ENCODE measurements around the gene ELFN2. TPM values are rescaled to one million over a fixed set of nuclear protein-coding genes. Genes with fewer than 3 reads are reported as not detected.
A peak's percentile ranks its signal among the peaks of the same experiment; 100 is the strongest.

Gene ELFN2
- total and polyA plus RNA-seq, 2 of the 13 experiments (the other 11 are each of a cell fraction or from before 2014, with no cell fraction given), result 0.01 TPM; not detected in 1

DNA sequence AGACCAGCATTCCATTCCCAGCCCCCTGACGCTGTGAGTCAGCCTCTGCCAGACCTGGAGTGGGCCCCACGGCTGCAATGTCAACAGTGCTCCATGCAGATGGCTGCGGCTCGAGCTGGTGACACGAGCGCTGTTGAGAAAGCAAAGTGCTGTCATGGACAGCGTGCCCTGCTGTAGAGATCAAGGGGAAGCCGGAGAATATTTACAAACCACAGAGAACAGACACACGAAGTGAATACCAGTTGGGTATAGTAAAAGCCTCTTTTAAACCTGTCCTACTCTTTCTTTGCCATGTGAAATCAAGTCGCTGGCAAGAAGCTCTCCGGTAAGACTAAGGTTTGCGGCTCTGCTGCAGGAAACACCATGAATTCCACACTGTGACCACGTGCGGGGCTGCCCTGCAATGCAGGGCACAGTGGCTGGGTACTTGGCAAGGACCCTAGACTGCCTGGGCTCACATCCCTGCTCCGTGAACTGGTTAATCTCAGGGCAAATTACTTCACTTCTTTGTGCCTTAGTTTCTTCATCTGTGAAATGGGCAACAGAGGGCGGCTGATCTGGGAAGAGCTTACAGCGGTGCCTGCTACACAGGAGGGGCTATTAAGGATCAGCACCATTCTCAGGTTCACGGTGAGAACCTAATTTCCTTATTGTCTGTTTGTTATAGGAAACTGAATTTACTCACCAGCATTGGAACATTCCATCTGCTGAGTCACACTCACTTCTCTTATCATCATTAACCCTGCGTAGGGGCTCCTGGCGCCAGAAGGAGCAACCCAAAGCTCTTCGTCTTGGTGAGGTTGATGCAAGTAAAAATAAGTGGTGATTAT lies 27.8 kb upstream of the ELFN2 start (continued):
- TF ChIP-seq ZNF12 (CRISPR knock-in tag; IDR thresholded peaks at IDR 0.05) (peak; percentile 50; the same call in 1 of the 2 replicates), ZBTB20 (CRISPR knock-in tag; IDR thresholded peaks at IDR 0.05; ENCODE audit: borderline replicate concordance, low read depth) (no peak), NAIF1 (CRISPR knock-in tag; IDR thresholded peaks at IDR 0.05; ENCODE audit: borderline replicate concordance) (no peak), ZBTB8A (CRISPR knock-in tag; IDR thresholded peaks at IDR 0.05; ENCODE audit: borderline replicate concordance, low read depth) (no peak), NONO (IDR thresholded peaks at IDR 0.05) (no peak), NONO (CRISPR knock-in tag; conservative IDR thresholded peaks at IDR 0.05) (0 out of 2 replicates have a peak, but pooled peaks have one; percentile 30), ZMYM2 (CRISPR knock-in tag; IDR thresholded peaks at IDR 0.05) (no peak)
- TF ChIP-seq, protein P1, sequence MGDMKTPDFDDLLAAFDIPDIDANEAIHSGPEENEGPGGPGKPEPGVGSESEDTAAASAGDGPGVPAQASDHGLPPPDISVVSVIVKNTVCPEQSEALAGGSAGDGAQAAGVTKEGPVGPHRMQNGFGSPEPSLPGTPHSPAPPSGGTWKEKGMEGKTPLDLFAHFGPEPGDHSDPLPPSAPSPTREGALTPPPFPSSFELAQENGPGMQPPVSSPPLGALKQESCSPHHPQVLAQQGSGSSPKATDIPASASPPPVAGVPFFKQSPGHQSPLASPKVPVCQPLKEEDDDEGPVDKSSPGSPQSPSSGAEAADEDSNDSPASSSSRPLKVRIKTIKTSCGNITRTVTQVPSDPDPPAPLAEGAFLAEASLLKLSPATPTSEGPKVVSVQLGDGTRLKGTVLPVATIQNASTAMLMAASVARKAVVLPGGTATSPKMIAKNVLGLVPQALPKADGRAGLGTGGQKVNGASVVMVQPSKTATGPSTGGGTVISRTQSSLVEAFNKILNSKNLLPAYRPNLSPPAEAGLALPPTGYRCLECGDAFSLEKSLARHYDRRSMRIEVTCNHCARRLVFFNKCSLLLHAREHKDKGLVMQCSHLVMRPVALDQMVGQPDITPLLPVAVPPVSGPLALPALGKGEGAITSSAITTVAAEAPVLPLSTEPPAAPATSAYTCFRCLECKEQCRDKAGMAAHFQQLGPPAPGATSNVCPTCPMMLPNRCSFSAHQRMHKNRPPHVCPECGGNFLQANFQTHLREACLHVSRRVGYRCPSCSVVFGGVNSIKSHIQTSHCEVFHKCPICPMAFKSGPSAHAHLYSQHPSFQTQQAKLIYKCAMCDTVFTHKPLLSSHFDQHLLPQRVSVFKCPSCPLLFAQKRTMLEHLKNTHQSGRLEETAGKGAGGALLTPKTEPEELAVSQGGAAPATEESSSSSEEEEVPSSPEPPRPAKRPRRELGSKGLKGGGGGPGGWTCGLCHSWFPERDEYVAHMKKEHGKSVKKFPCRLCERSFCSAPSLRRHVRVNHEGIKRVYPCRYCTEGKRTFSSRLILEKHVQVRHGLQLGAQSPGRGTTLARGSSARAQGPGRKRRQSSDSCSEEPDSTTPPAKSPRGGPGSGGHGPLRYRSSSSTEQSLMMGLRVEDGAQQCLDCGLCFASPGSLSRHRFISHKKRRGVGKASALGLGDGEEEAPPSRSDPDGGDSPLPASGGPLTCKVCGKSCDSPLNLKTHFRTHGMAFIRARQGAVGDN (CRISPR knock-in tag; IDR thresholded peaks at IDR 0.05), result peak; percentile 83

Data from HepG2 (cell line).